ENCODE results near the gene SPRR2G.
"Not testable (repeated sequence)": the region's sequence is repeated elsewhere in the genome, so short reads cannot be mapped to it uniquely, and the experiment has no call there.

Gene SPRR2G

GRCh38 chr1:153113416-153113815 is 37.3 kb downstream of the SPRR2G start, which contains the start of gene SPRR2F:
SPRR2F (minus strand) TSS chr1:153113516; CDS start chr1:153112733, 783 bp downstream.
- TF ChIP-seq CTCF (IDR thresholded peaks at IDR 0.05; ENCODE audit: low read depth, low read length), result no peak

GRCh38 chr1:153112454-153112853 is 38.2 kb downstream of the SPRR2G start:
- not testable (repeated sequence) for DNase-seq (ENCODE audit: extremely low read depth, low read depth)

More at GRCh38 chr1:153113416-153113815, 37.3 kb downstream of the SPRR2G start, which contains the start of gene SPRR2F:
- no peak for DNase-seq (ENCODE audit: extremely low read depth, low read depth)

- DNase-seq (ENCODE audit: extremely low read depth, low read depth), result no peak
- TF ChIP-seq CTCF (IDR thresholded peaks at IDR 0.05; ENCODE audit: low read depth, low read length), result no peak
Observed at GRCh38 chr1:153100245-153100644, 50.4 kb downstream of the SPRR2G start.

Data from AG09319 (cell line).